IPS-18c (cell line): ENCODE results near the gene GRK7.

Experiments used
- H3K4me3 ChIP-seq: 2 replicates; pipeline ENCODE4 v1.7.0; 2013; ENCODE audit warnings: low read depth, mild to moderate bottlenecking, low read length, moderate library complexity; ENCODE audit not compliant: insufficient read depth
- H3K9me3 ChIP-seq: one replicate; pipeline ENCODE4 v1.6.1; 2013; ENCODE audit warnings: mild to moderate bottlenecking, low read length, moderate library complexity; ENCODE audit not compliant: control insufficient read depth, insufficient read depth

Gene GRK7

DNA sequence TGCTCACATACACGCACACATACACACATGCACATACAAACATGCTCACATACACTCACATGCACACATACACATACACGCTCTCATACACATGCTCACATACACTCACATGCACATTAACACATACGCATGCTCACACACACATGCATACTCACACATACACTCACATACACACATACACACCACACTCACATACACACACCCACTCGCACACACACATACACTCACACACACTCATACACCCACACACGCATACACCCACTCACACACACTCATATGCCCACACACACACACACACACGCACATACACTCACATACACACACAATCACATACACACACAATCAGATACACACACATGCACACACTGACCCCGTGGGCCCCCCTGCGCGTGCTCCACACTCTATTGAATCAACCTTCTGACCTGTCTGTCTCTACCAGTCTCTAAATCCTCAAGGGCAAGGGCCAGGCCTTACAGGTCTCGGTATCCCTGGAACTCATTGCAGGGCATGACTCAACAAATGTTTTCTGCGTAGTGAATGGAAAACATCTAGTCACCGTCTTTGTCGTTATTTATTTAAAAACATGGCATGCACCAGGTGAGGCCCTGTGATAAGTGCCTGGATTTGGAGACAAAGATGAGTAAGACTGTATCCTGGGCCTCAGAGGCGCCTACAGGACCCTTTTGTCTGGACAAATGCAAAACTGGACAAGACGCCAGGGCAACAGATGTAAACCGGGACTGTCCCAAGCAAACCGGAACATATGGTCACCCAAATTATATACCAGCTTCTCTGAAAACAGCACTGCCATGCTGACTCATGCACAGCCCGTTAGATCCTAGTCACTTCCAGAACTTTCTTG lies 41.8 kb downstream of the GRK7 start:
- no peaks in the 10 kb centered on the region for H3K9me3 ChIP-seq
- H3K4me3 ChIP-seq, result no peak overlapping the region

DNA sequence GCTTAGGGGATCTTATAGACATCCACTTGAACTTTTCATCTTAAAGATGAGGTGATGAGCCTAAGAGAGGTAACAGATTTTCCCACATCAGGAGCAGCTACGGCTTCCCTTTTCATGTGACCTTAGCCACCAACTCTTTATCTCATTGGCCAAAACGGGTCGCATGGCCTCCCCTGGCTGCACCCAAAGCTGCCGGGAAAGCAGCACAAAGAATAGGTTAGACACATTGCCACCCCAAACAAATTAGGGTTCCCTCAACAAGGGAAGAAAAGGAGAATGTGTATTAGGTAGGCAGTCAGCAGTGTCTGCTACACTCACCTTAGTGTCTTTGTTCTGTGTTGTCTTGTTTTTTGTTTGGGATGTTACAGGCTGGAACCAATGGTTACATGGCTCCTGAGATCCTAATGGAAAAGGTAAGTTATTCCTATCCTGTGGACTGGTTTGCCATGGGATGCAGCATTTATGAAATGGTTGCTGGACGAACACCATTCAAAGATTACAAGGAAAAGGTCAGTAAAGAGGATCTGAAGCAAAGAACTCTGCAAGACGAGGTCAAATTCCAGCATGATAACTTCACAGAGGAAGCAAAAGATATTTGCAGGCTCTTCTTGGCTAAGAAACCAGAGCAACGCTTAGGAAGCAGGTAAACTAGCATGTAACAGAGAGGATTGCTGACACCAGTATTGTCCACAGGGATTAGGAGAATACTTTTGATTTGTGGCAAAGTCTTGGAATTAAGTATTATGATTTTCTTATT lies 44.2 kb downstream of the GRK7 start:
- H3K9me3 ChIP-seq, result no peaks in the 10 kb centered on the region
- no peak overlapping the region for H3K4me3 ChIP-seq

DNA sequence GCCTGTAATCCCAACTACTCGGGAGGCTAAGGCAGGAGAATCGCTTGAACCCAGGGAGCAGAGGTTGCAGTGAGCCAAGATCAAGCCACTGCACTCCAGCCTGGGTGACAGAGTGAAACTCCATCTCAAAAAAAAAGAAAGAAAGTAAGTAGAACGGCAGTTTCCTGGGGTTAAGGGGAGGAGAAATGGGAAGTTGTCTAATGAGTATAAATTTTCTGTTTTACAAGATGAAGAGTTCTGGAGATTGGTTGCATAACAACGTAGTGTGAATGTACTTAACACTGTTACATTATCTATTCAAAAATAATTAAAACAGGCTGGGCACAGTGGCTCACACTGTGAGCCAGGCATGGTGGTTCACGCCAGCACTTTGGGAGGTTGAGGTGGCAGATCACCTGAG lies 45.4 kb downstream of the GRK7 start:
- H3K4me3 ChIP-seq, result no peak overlapping the region
- H3K9me3 ChIP-seq, result no peaks in the 10 kb centered on the region

DNA sequence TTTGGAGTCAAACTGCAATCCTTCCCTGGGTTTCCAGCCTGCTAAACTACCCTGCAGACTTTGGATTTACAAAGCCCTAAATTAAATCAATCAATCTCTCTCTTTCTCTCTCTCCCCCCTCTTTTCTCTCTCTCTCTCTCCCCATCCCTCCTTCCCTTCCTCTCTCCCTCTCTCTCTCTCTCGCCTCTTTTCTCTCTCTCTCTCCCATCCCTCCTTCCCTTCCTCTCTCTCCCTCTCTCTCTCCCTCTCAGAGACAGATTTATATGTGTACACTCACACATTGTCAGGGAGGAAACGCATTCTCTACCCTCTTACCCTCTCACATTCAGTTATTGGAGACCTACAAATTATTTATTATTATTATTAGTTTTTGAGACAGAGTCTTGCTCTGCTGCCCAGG lies 47.0 kb downstream of the GRK7 start:
- no peaks in the 10 kb centered on the region for H3K9me3 ChIP-seq
- no peak overlapping the region for H3K4me3 ChIP-seq

DNA sequence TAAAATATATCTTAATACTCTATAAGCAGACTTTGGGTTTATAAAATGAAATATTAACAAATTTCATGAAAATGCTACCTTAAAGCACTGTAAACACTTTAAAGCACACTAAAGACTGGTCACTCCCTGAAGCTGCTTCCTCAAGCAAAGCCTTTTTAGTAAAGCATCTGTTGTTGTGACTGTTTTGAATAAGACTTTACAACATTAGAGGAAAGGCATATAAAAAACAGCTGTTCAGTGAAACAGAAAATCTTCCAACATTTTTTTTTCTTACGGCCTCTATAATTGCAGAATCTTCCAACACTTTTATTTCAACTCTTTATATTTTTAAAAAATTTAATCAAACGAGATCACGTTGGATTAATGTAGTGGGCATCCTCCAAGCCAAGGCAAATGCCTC lies 48.1 kb downstream of the GRK7 start:
- Histone ChIP-seq H3K4me3 (no peak overlapping the region), H3K9me3 (no peaks in the 10 kb centered on the region)

DNA sequence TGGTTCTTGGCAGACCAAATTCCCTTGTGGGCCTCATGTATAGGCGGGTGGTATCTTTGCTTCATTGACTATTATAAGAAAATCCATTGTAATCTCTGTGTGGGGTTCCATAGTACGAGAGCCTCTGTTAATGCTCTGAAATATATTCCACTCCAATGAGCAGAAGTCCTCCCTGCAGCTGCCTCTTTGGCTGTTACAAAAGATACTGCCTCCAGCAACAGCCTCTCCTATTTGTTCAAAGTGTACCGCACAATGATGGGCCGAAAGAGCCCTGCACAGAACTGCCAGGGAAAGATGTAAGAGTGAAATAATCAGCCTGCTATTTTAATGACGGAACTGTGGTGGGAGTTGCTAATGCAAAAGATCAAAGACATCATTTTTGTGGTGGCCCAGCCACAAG lies 48.9 kb downstream of the GRK7 start:
- Histone ChIP-seq H3K4me3 (no peak overlapping the region), H3K9me3 (no peaks in the 10 kb centered on the region)

DNA sequence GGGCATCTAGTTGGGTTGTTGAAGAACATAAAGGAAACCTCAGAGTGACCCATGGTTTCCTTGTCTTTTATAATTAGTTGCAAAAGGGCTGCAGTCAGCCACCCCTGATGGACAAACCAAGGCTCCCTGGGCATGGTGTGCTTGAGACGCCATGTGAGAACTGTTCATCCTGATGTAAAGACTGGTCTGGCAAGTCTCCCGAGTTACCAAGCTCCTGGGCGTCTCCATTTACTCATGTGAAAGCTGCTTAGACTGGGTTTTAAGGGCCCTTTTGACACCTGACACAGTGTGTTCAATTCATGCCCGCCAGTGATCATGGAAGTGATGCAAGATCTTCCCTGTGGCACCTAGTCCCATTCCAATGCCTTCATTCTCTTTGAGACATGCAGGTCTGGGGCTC lies 49.4 kb downstream of the GRK7 start:
- no peak overlapping the region for H3K4me3 ChIP-seq

More for the DNA sequence above, 49.4 kb downstream of the GRK7 start:
- no peaks in the 10 kb centered on the region for H3K9me3 ChIP-seq
